GM23338 (cell line): ENCODE results near the gene MTHFD1L. TPM values are rescaled to one million over a fixed set of nuclear protein-coding genes. Genes with fewer than 3 reads are reported as not detected.

Experiments
- ATAC-seq: fragments of 200-7000 bp; cut with Tn5 transposase; 3 replicates; pipeline ENCODE4 v1.9.1; 2020
- DNase-seq: peaks from one replicate; pipeline ENCODE4 v3.0.0-alpha.2; 2015; ENCODE audit warnings: low spot score
- H2AFZ ChIP-seq: fragments of 200-600 bp; sonication (generic); 2 replicates; pipeline ENCODE4 v1.8.0; 2016; ENCODE audit warnings: antibody characterized with exemption, mild to moderate bottlenecking, moderate library complexity
- H3F3A ChIP-seq: fragments of 200-600 bp; sonication (generic); replicated peaks from 2 replicates; pipeline ENCODE4 v1.8.0; 2017; ENCODE audit warnings: antibody characterized with exemption, mixed run types, low read depth
- H3K27ac ChIP-seq: fragments of 200-600 bp; sonication (generic); 2 replicates; pipeline ENCODE4 v1.6.1; 2016; ENCODE audit warnings: low read depth
- H3K27me3 ChIP-seq: fragments of 200-600 bp; sonication (generic); 2 replicates; pipeline ENCODE4 v1.8.0; 2016; ENCODE audit warnings: mild to moderate bottlenecking, mixed run types, moderate library complexity; ENCODE audit not compliant: insufficient read depth
- H3K36me3 ChIP-seq: fragments of 200-600 bp; sonication (generic); 2 replicates; pipeline ENCODE4 v1.8.0; 2016; ENCODE audit warnings: mild to moderate bottlenecking; ENCODE audit not compliant: insufficient read depth
- H3K4me1 ChIP-seq: fragments of 200-600 bp; sonication (generic); 2 replicates; pipeline ENCODE4 v1.8.0; 2016; ENCODE audit warnings: mild to moderate bottlenecking, moderate library complexity; ENCODE audit not compliant: insufficient read depth
- H3K4me2 ChIP-seq: fragments of 200-600 bp; sonication (generic); 2 replicates; pipeline ENCODE4 v1.7.1; 2017; ENCODE audit warnings: mixed run types
- H3K4me3 ChIP-seq: fragments of 200-600 bp; sonication (generic); 2 replicates; pipeline ENCODE4 v1.6.1; 2016; ENCODE audit warnings: mixed run types
- H3K79me2 ChIP-seq: fragments of 200-600 bp; sonication (generic); replicated peaks from 2 replicates; pipeline ENCODE4 v1.8.0; 2017; ENCODE audit warnings: mild to moderate bottlenecking; ENCODE audit not compliant: insufficient read depth
- H3K9me2 ChIP-seq: fragments of 200-600 bp; sonication (generic); 2 replicates; pipeline ENCODE4 v1.8.0; 2017; ENCODE audit not compliant: insufficient read depth
- H4K20me1 ChIP-seq: fragments of 200-600 bp; sonication (generic); replicated peaks from 2 replicates; pipeline ENCODE4 v1.8.0; 2017; ENCODE audit warnings: mild to moderate bottlenecking; ENCODE audit not compliant: insufficient read depth
- H3K27ac Mint-ChIP-seq: 2 replicates; pipeline ENCODE4 v1.8.0; 2020; ENCODE audit warnings: inconsistent platforms, mild to moderate bottlenecking, moderate library complexity, mixed read lengths
- H3K27me3 Mint-ChIP-seq: 3 replicates; pipeline ENCODE4 v1.8.0; 2022; ENCODE audit warnings: low read depth, mild to moderate bottlenecking, moderate library complexity, mixed read lengths, inconsistent platforms; ENCODE audit not compliant: insufficient read depth, poor library complexity
- H3K36me3 Mint-ChIP-seq: 3 replicates; pipeline ENCODE4 v1.8.0; 2021; ENCODE audit warnings: low read depth, mild to moderate bottlenecking, inconsistent platforms, moderate library complexity, mixed read lengths
- H3K4me1 Mint-ChIP-seq: 3 replicates; pipeline ENCODE4 v1.8.0; 2020; ENCODE audit warnings: mild to moderate bottlenecking, inconsistent platforms, mixed read lengths
- H3K4me3 Mint-ChIP-seq: 3 replicates; pipeline ENCODE4 v1.8.0; 2021; ENCODE audit warnings: moderate library complexity, mild to moderate bottlenecking, inconsistent platforms, mixed read lengths
- H3K9me3 Mint-ChIP-seq: 3 replicates; pipeline ENCODE4 v1.8.0; 2020; ENCODE audit warnings: moderate library complexity, mild to moderate bottlenecking, inconsistent platforms, mixed read lengths
- ETS1 ChIP-seq: IDR thresholded peaks from 2 replicates; pipeline ENCODE4 v1.6.1; 2016; ENCODE audit warnings: antibody characterized with exemption
- JUNB ChIP-seq: IDR thresholded peaks from one replicate; pipeline ENCODE4 v1.6.1; 2016; ENCODE audit warnings: antibody characterized with exemption; ENCODE audit not compliant: unreplicated experiment
- POLR2AphosphoS5 ChIP-seq: IDR thresholded peaks from 2 replicates; pipeline ENCODE4 v1.6.1; 2016; ENCODE audit warnings: antibody characterized with exemption, low read depth
- REST ChIP-seq: IDR thresholded peaks from one replicate; pipeline ENCODE4 v1.6.1; 2018; ENCODE audit warnings: antibody characterized with exemption; ENCODE audit not compliant: unreplicated experiment
- STAT1 ChIP-seq: IDR thresholded peaks from one replicate; pipeline ENCODE4 v1.6.1; 2016; ENCODE audit warnings: antibody characterized with exemption; ENCODE audit not compliant: unreplicated experiment
- ZNF462 ChIP-seq: fragments of 250-450 bp; sonication (Bioruptor Pico); IDR thresholded peaks from 2 replicates; pipeline ENCODE4 v1.5.0; 2020; ENCODE audit warnings: mild to moderate bottlenecking, moderate library complexity
- polyA plus RNA-seq: library from polyadenylated mRNA; unstranded; fragments of >200 nt; fragmentation: Nextera tagmentation; extraction: Ambion mirVana; gene quantifications from 2 replicates; pipeline ENCODE4 v1.2.1, GENCODE V29; 2016
- total RNA-seq: library from RNA; depleted of rRNA; stranded (reverse); fragments of >200 nt; shearing (Covaris generic); gene quantifications from 2 replicates; pipeline ENCODE4 v1.2.3, GENCODE V29; 2014

Gene MTHFD1L
- total and polyA plus RNA-seq, 2 experiments from 2014 or later = 53.2 to 66.8 TPM

- TF ChIP-seq ZNF462 (CRISPR knock-in tag) (no peak), ETS1 (no peak), REST (no peak)
Measured at GRCh38 chr6:151143337-151143736, 277.8 kb downstream of the MTHFD1L start (continued).

- H2AFZ ChIP-seq = peak overlapping the region; percentile 92
- TF ChIP-seq STAT1 (no peak), JUNB (no peak), POLR2AphosphoS5 (no peak), REST (no peak)
- no peaks in the 10 kb centered on the region for H3K79me2 ChIP-seq
Measured at GRCh38 chr6:151143806-151144205, 278.3 kb downstream of the MTHFD1L start.

More at GRCh38 chr6:151143806-151144205, 278.3 kb downstream of the MTHFD1L start:
- H3K27me3 ChIP-seq = no peaks in the 10 kb centered on the region
- no peaks in the 10 kb centered on the region for H4K20me1 ChIP-seq
- no peaks in the 10 kb centered on the region for H3K9me2 ChIP-seq
- peaks cover 7% of the 10 kb centered on the region for H3K27me3 Mint-ChIP-seq
- peaks cover 6% of the 10 kb centered on the region; the same call in 2 of the 3 replicates for H3K9me3 Mint-ChIP-seq
- H3K27ac ChIP-seq = no peak overlapping the region
- peak overlapping the region; percentile 53; the same call in 1 of the 2 replicates for H3K27ac Mint-ChIP-seq
- H3K36me3 ChIP-seq = no peaks in the 10 kb centered on the region
- H3K4me3 ChIP-seq = no peak overlapping the region
- H3K4me2 ChIP-seq = no peak overlapping the region
- H3F3A ChIP-seq = no peaks in the 10 kb centered on the region
- no peak overlapping the region for H3K4me3 Mint-ChIP-seq
- peaks cover 10% of the 10 kb centered on the region for H3K4me1 Mint-ChIP-seq
- ATAC-seq (no peak), DNase-seq (no peak)
- H3K4me1 ChIP-seq = peaks cover 4% of the 10 kb centered on the region; the same call in 1 of the 2 replicates
- peaks cover 2% of the 10 kb centered on the region; the same call in 1 of the 3 replicates for H3K36me3 Mint-ChIP-seq
